GM12864 (cell line): ENCODE data around the gene BEST1.
"Not testable (repeated sequence)": the region's sequence is repeated elsewhere in the genome, so short reads cannot be mapped to it uniquely, and the experiment has no call there.

Experiments used
- DNase-seq: peaks from one replicate; pipeline ENCODE4 v3.0.0-alpha.2; 2011; ENCODE audit warnings: low read depth
- H3K4me3 ChIP-seq: 2 replicates; pipeline ENCODE4 v1.5.1; 2011; ENCODE audit warnings: mild to moderate bottlenecking, low read depth, low read length, control low read depth
- TF ChIP-seq, protein P1 (sequence below): IDR thresholded peaks from 2 replicates; pipeline ENCODE4 v1.5.1; 2011; ENCODE audit warnings: low read depth, mild to moderate bottlenecking, moderate library complexity, low read length, control low read depth, inconsistent platforms; ENCODE audit errors: missing control alignments

The BEST1 gene

DNA sequence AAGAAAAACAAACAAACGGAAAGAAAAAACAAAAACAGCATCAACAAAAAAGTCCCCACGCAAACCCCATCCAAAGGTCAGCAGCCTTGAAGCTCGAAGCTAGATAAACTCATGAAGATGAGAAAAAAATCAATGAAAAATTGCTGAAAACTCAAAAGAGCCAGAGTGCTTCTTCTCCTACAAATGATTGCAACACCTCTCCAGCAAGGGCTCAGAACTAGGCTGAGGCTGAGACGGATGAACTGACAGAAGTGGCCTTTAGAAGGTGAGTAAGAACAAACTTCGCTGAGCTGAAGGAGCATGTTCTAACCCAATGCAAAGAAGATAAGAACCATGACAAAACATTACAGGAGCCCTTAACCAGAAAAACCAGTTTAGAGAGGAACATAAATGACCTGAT lies 35.7 kb downstream of the BEST1 start:
- TF ChIP-seq, protein P1, sequence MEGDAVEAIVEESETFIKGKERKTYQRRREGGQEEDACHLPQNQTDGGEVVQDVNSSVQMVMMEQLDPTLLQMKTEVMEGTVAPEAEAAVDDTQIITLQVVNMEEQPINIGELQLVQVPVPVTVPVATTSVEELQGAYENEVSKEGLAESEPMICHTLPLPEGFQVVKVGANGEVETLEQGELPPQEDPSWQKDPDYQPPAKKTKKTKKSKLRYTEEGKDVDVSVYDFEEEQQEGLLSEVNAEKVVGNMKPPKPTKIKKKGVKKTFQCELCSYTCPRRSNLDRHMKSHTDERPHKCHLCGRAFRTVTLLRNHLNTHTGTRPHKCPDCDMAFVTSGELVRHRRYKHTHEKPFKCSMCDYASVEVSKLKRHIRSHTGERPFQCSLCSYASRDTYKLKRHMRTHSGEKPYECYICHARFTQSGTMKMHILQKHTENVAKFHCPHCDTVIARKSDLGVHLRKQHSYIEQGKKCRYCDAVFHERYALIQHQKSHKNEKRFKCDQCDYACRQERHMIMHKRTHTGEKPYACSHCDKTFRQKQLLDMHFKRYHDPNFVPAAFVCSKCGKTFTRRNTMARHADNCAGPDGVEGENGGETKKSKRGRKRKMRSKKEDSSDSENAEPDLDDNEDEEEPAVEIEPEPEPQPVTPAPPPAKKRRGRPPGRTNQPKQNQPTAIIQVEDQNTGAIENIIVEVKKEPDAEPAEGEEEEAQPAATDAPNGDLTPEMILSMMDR = no peak
- DNase-seq = no peak
- H3K4me3 ChIP-seq = no peak overlapping the region

DNA sequence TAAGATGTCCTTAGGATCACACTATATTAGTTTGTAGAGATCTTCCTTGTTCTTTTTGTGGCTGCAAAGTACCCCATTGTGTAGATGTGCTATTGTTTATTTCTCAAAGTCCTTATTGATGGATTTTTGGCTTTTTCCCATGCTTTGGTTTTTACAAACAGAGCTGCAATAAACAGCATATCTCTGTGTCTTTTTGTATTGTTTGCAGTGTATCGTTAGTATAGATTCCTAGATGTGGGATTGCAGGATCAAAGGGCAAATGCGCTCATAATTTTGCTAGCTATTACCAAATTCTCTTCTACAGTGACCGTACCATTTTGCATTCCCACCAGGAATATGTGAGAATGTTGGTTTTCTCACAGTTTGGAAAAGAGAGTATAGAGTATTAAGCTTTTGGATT lies 44.8 kb downstream of the BEST1 start:
- no peak for DNase-seq
- TF ChIP-seq, protein P1 = no peak

GRCh38 chr11:61996933-61997332 lies 46.8 kb downstream of the BEST1 start:
- DNase-seq = no peak
- TF ChIP-seq, protein P1 = no peak
- no peak overlapping the region for H3K4me3 ChIP-seq

More for the DNA sequence above, 44.8 kb downstream of the BEST1 start:
- no peak overlapping the region for H3K4me3 ChIP-seq

GRCh38 chr11:61999141-61999975 lies 49.2 kb downstream of the BEST1 start:
- H3K4me3 ChIP-seq = no peak overlapping the region
- TF ChIP-seq, protein P1 = no peak
- DNase-seq = no peak

GRCh38 chr11:62000539-62001446 lies 50.6 kb downstream of the BEST1 start:
- TF ChIP-seq, protein P1 = no peak
- DNase-seq = no peak
- H3K4me3 ChIP-seq = no peak overlapping the region

DNA sequence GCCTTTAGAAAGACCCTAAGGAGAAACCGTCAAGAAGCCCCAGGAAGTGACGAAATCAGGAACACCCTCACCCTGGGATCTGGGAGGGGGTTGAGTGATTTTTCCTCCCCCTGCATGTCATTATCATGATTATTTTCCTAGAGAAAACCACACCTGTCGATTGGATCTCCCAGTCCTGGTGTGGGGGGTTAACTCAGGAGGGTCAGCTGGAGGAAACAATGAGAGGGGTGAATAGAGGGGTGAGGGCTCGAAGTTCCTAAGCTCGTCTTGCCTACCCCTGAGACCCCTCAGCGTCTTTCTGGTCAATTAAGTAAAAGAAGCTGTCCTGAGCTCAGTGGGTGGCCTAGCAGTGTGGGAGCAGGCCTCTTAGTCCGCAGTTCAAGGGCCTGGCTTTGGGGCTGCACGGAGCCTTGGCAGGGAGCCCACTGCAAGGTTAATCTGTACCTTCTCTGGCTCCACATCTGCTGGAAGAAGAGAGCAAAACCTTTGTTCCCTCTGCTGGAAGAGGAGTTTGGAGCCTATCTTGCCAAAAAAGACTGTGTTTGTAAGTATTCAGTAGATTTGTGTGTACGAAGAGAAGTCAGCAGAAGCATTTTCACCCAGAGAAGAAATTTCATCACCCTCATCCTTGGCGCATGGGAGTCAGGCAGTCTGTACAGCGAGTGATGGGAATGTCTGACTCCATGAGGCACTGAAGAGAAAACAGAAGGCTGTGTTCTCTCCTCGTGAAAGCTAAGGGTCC lies 51.5 kb downstream of the BEST1 start:
- TF ChIP-seq, protein P1 = no peak
- DNase-seq = no peak
- H3K4me3 ChIP-seq = no peak overlapping the region

- not testable (repeated sequence) for H3K4me3 ChIP-seq, DNase-seq
Measured at GRCh38 chr11:62002283-62002682, 52.1 kb downstream of the BEST1 start.
